A673 (cell line): ENCODE measurements around the gene PDE8A. TPM values are rescaled to one million over a fixed set of nuclear protein-coding genes. Genes with fewer than 3 reads are reported as not detected.

ENCODE experiments used
- BruUV-seq: library from RNA; stranded (reverse); fragments of 400-500 nt; replicated peaks from 2 replicates; lab custom pipeline; 2021; lab: Mats Ljungman, UMichigan
- CTCF ChIA-PET: fragments of 300-600 bp; sonication (Branson Sonifier 250); formaldehyde crosslinking; loops from one replicate; lab custom pipeline; 2022; ENCODE audit warnings: antibody characterized with exemption; lab: Charles Lee
- POLR2A ChIA-PET: fragments of 300-600 bp; sonication (Branson Sonifier 250); formaldehyde crosslinking; loops from one replicate; lab custom pipeline; 2022; ENCODE audit warnings: antibody characterized with exemption; ENCODE audit not compliant: low non-redundant PET; lab: Charles Lee
- DNase-seq: peaks from one replicate; pipeline ENCODE4 v3.0.0-alpha.2; 2015; ENCODE audit warnings: low spot score
- H3K27ac ChIP-seq: fragments of 200-600 bp; sonication (generic); 2 replicates; pipeline ENCODE4 v1.5.1; 2016; ENCODE audit warnings: mixed run types, low read depth, mild to moderate bottlenecking, mixed read lengths, antibody characterized with exemption, low read length; ENCODE audit not compliant: poor library complexity, severe bottlenecking
- H3K27me3 ChIP-seq: fragments of 200-600 bp; sonication (generic); replicated peaks from 2 replicates; pipeline ENCODE4 v1.6.1; 2017; ENCODE audit warnings: mixed run types, low read depth, mild to moderate bottlenecking, mixed read lengths, antibody characterized with exemption, low read length; ENCODE audit not compliant: insufficient read depth, poor library complexity
- H3K36me3 ChIP-seq: fragments of 200-600 bp; sonication (generic); 2 replicates; pipeline ENCODE4 v1.6.1; 2016; ENCODE audit warnings: mixed run types, mild to moderate bottlenecking, mixed read lengths, antibody characterized with exemption, low read length; ENCODE audit not compliant: insufficient read depth, poor library complexity, severe bottlenecking
- H3K4me1 ChIP-seq: fragments of 200-600 bp; sonication (generic); 2 replicates; pipeline ENCODE4 v1.6.1; 2017; ENCODE audit warnings: mixed run types, mild to moderate bottlenecking, mixed read lengths, antibody characterized with exemption, low read length; ENCODE audit not compliant: insufficient read depth, poor library complexity, severe bottlenecking
- H3K4me3 ChIP-seq: fragments of 200-600 bp; sonication (generic); 2 replicates; pipeline ENCODE4 v1.5.1; 2016; ENCODE audit warnings: low read depth, mixed run types, mild to moderate bottlenecking, mixed read lengths, low read length; ENCODE audit not compliant: poor library complexity, severe bottlenecking
- H3K9me3 ChIP-seq: fragments of 200-600 bp; sonication (generic); 2 replicates; pipeline ENCODE4 v1.6.1; 2016; ENCODE audit warnings: mixed run types, low read depth, mild to moderate bottlenecking, mixed read lengths, antibody characterized with exemption, low read length; ENCODE audit not compliant: poor library complexity, severe bottlenecking
- EZH2 ChIP-seq: fragments of 200-600 bp; sonication (generic); IDR thresholded peaks from 2 replicates; pipeline ENCODE4 v1.6.1; 2017; ENCODE audit warnings: borderline replicate concordance, low read depth, mild to moderate bottlenecking, mixed read lengths, antibody characterized with exemption, low read length; ENCODE audit not compliant: poor library complexity, severe bottlenecking
- intact Hi-C: fragments of 100-400 bp; cut with micrococcal nuclease; formaldehyde crosslinking; loops from one replicate; pipeline ENCODE4 v1.10.0; 2022; ENCODE audit not compliant: unreplicated experiment
- total RNA-seq: library from RNA; stranded (reverse); gene quantifications from 2 replicates; pipeline ENCODE4 v1.2.3, GENCODE V29; 2021
- TF ChIP-seq, protein P1 (sequence below): fragments of 300-800, 200-600 bp; sonication (generic); conservative IDR thresholded peaks from 2 replicates; pipeline ENCODE4 v1.5.1; 2017; ENCODE audit warnings: low read depth, mild to moderate bottlenecking, antibody characterized with exemption, low read length, moderate library complexity, mixed read lengths

PDE8A gene
- total RNA-seq, 1 experiment from 2014 or later: 80.7 TPM

DNA sequence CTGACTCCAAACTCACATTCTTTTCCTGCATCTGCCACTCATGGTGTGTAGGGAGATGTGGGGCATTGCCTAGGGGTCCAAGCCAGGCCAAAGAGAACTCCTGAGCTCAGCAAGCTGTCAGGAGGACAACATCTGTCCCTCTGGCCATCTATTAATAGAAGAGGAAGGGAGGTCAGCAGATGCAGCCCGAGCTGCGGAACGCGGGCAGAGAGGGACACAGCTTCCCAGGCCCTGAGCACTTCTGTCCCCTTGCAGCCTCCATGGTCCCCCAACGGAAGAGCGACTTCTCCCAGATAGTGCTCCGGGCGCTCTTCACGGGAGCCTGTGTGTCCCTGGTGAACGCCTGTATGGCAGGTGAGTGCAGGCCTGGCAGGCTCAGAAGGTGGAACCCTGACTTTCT is 37.3 kb upstream of the PDE8A start:
- no peak overlapping the region for H3K27ac ChIP-seq
- TF ChIP-seq, protein P1, sequence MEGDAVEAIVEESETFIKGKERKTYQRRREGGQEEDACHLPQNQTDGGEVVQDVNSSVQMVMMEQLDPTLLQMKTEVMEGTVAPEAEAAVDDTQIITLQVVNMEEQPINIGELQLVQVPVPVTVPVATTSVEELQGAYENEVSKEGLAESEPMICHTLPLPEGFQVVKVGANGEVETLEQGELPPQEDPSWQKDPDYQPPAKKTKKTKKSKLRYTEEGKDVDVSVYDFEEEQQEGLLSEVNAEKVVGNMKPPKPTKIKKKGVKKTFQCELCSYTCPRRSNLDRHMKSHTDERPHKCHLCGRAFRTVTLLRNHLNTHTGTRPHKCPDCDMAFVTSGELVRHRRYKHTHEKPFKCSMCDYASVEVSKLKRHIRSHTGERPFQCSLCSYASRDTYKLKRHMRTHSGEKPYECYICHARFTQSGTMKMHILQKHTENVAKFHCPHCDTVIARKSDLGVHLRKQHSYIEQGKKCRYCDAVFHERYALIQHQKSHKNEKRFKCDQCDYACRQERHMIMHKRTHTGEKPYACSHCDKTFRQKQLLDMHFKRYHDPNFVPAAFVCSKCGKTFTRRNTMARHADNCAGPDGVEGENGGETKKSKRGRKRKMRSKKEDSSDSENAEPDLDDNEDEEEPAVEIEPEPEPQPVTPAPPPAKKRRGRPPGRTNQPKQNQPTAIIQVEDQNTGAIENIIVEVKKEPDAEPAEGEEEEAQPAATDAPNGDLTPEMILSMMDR: no peak
- no peak for TF ChIP-seq EZH2
- POLR2A ChIA-PET: no interaction called here

DNA sequence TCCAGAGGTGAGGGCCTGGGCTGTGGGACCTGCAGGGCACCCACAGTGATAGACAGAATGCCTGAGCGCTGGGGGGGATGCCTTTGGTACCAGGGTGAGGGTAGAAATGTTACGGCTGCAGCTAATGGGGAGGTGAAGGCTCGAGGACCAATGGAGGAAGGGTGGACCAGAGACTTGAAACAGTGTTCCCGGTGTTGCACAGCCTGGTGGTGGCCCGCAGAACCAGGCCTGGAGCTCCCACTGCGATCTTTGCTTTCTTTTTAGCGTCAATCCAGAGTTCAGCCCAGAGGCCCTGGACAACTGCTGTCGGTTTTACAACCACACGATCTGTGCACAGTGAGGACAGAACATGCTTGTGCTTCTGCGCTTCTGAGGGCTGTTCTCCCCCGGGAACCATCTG is 36.8 kb upstream of the PDE8A start:
- Histone ChIP-seq H3K27ac (no peak overlapping the region), H3K4me3 (no peak overlapping the region), H3K9me3 (no peaks in the 10 kb centered on the region), H3K27me3 (no peaks in the 10 kb centered on the region), H3K4me1 (no peaks in the 10 kb centered on the region), H3K36me3 (no peaks in the 10 kb centered on the region)
- ChIA-PET POLR2A (no interaction called here), CTCF (no interaction called here)
- DNase-seq: no peak
- intact Hi-C loops: no loop called here
- BruUV-seq: no TSS peak
- TF ChIP-seq EZH2: no peak
- TF ChIP-seq, protein P1: no peak

More for the DNA sequence above, 37.3 kb upstream of the PDE8A start:
- Histone ChIP-seq H3K27me3 (no peaks in the 10 kb centered on the region), H3K4me1 (no peaks in the 10 kb centered on the region), H3K36me3 (no peaks in the 10 kb centered on the region), H3K9me3 (no peaks in the 10 kb centered on the region), H3K4me3 (no peak overlapping the region)
- intact Hi-C loops: no loop called here
- CTCF ChIA-PET: interaction anchor here (0.7 kb wide), 1 partner anchor 85 kb away, joined by 3 read pairs; no protein-coding TSS in a partner anchor
- no peak for DNase-seq
- BruUV-seq: no TSS peak

DNA sequence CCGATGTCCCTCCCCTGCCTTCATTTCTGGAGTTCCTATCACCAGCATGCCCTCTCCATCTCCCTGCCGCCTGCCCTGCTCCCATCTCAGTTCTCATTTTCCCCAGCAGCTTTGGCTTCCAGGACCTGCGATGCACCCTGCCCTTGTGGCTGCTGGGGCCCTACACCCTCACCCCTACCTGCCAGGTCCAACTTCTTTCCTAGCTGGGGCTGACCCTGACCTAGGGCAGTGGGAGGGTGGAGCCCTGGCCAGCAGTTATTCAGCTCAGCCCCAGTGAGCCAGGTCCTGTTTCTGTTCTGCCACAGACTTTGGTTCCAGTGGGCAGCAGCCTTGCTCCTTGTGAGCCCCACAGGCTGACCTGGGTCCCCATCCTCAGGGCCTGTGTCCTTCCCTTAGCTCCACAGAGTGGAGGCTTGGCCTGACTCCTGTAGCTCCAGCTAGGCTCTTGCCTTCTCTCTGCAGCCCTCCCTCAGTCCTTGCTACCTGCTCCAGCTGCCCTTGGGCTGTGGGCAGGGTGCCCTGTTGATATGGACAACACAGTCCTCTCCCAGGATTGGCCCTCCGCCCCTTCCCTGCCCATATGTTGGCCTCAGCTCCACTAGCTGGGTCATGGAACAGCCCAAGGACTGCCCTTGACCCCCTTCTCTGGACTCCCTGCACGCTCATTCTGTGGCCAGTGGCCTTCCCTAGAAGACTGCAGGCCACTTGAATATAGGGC is 34.7 kb upstream of the PDE8A start:
- ChIA-PET POLR2A (no interaction called here), CTCF (no interaction called here)

More for the DNA sequence above, 34.7 kb upstream of the PDE8A start:
- intact Hi-C loops: no loop called here
- Histone ChIP-seq H3K36me3 (no peaks in the 10 kb centered on the region), H3K27me3 (no peaks in the 10 kb centered on the region), H3K4me3 (no peak overlapping the region), H3K4me1 (no peaks in the 10 kb centered on the region), H3K27ac (no peak overlapping the region), H3K9me3 (no peaks in the 10 kb centered on the region)
- no peak for DNase-seq
- TF ChIP-seq, protein P1: no peak
- no peak for TF ChIP-seq EZH2
- BruUV-seq: no TSS peak
